GM10248 (cell line): ENCODE data around the gene CDH23.

Experiments used
- CTCF ChIA-PET: fragments of 300-600 bp; sonication (Branson Sonifier 250); formaldehyde crosslinking; extraction: SDS; loops from one replicate; lab custom pipeline; 2021; ENCODE audit warnings: antibody characterized with exemption; lab: Yijun Ruan, JAX
- POLR2A ChIA-PET: fragments of 350-650 bp; sonication (Branson Sonifier 250); formaldehyde crosslinking; extraction: SDS; loops from one replicate; lab custom pipeline; 2020; ENCODE audit warnings: antibody characterized with exemption; lab: Yijun Ruan, JAX
- DNase-seq: peaks from one replicate; pipeline ENCODE4 v3.0.0; 2012; ENCODE audit errors: extremely low spot score
- TF ChIP-seq, protein P1 (sequence below): IDR thresholded peaks from 2 replicates; pipeline ENCODE4 v1.5.1; 2012; ENCODE audit warnings: mild to moderate bottlenecking, low read depth; ENCODE audit errors: extremely low read depth, missing control alignments, control extremely low read depth

Gene CDH23

DNA sequence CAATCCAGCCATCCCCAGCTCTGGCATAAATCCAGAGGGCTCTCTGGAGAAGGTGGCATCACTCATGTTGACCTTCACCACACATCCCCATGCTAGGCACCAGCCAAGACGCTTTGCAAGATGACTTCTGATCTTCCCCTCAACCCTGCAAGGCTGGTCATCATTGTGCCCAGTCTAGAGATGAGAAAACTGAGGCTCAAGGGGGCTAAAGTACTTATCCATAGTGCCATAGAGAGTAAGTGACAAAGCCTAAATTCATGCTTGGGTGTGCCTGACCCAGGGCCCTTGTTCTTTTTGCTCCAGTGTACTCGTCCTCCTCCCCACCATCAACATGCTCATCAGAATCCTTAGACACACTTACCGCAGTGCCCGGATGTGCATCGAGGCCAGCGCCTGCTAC, 324.6 kb downstream of the CDH23 start:
- POLR2A ChIA-PET, result no interaction called here
- TF ChIP-seq, protein P1, sequence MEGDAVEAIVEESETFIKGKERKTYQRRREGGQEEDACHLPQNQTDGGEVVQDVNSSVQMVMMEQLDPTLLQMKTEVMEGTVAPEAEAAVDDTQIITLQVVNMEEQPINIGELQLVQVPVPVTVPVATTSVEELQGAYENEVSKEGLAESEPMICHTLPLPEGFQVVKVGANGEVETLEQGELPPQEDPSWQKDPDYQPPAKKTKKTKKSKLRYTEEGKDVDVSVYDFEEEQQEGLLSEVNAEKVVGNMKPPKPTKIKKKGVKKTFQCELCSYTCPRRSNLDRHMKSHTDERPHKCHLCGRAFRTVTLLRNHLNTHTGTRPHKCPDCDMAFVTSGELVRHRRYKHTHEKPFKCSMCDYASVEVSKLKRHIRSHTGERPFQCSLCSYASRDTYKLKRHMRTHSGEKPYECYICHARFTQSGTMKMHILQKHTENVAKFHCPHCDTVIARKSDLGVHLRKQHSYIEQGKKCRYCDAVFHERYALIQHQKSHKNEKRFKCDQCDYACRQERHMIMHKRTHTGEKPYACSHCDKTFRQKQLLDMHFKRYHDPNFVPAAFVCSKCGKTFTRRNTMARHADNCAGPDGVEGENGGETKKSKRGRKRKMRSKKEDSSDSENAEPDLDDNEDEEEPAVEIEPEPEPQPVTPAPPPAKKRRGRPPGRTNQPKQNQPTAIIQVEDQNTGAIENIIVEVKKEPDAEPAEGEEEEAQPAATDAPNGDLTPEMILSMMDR, result no peak
- no peak for DNase-seq
- CTCF ChIA-PET, result interaction anchor here (0.8 to 5.1 kb wide), 2 partner anchors 10 to 13 kb away, joined by 3 to 23 read pairs; no protein-coding TSS in a partner anchor

DNA sequence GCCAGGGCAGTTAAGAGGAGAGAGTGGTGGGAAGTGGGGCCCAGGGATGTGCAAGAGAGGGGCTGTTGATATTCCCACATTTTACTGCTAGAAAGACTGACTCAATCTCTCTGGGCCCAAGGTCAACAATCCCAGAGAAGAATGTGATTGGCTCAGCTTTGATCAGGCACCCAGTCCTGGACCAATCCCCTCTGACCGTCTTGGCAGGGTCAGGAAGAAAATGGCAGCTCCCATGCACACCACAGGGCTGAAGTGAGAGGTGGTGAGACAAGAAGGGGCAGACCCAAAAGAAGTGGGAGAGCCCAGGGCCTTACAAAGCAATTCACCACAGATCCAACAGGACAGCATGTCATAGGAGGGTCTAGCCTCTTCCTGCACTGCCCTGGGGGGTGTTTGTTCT, 326.1 kb downstream of the CDH23 start:
- TF ChIP-seq, protein P1, result no peak
- ChIA-PET CTCF (interaction anchor here (1.2 to 5.1 kb wide), 6 partner anchors 8 to 409 kb away, joined by 3 to 23 read pairs (median 4); no protein-coding TSS in a partner anchor), POLR2A (no interaction called here)
- DNase-seq, result no peak

DNA sequence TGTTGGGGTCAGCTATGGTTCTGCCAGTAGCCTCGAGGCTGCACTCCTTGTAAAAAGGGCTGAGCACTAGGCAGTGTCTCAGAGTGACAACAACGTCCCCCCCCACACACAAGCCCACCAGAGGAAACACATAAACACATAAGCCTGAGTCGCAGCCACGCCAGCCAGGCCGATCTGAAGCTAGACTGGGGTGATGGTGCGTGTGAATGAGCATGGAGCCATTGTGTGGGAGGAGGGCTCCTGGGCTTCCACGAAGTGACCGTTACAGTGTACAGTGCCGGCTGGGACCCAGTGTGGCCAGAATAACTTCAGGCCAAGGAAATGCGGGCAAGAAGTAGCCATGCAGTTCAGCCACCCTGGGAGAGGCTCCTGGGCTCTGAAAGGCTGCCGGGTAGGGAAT, 326.6 kb downstream of the CDH23 start:
- no peak for DNase-seq
- ChIA-PET CTCF (interaction anchor here (1.2 to 5.1 kb wide), 7 partner anchors 8 to 409 kb away, joined by 3 to 23 read pairs (median 3); no protein-coding TSS in a partner anchor), POLR2A (no interaction called here)
- TF ChIP-seq, protein P1, result no peak

DNA sequence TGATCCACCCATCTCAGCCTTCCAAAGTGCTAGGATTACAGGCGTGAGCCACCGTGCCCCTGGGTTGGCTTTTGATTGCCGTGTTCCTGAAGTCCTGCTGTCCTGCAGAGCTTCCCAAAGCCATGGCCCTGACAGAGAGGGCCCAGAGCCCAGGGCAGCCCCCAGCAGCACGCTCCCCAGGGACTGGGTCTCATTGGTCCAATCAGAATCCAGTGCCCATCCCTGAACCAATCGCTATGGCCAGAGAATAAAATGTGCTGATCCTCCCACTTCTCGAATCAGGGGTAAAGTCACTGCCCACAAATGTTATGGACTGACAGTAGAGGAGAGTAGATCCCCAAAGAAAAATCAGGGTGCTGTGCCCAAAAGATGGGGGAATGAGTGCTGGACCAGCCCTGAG, 327.8 kb downstream of the CDH23 start:
- TF ChIP-seq, protein P1, result no peak
- ChIA-PET POLR2A (no interaction called here), CTCF (interaction anchor here (1.1 to 2.6 kb wide), 5 partner anchors 11 to 88 kb away, joined by 3 to 12 read pairs (median 3); no protein-coding TSS in a partner anchor)
- no peak for DNase-seq

DNA sequence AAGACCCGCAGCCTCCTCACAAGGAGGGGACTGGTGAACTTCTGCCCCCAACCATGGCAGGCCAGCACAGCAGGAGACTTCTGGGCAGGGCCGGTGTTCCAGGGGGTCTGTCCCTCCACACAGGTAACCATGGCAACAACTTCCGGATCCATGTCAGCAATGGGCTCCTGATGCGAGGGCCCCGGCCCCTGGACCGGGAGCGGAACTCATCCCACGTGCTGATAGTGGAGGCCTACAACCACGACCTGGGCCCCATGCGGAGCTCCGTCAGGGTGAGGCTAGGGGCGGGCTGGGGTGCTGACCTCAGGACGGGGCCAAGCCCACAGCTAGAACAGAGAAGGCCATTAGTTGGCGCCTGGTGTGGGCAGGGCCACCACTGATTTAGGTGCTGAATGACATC, 328.5 kb downstream of the CDH23 start:
- TF ChIP-seq, protein P1, result no peak
- DNase-seq, result no peak
- POLR2A ChIA-PET, result no interaction called here
- CTCF ChIA-PET, result interaction anchor here (0.8 to 6.1 kb wide), 11 partner anchors 8 to 87 kb away, joined by 3 to 37 read pairs (median 3); partner anchors contain the start of gene VSIR

DNA sequence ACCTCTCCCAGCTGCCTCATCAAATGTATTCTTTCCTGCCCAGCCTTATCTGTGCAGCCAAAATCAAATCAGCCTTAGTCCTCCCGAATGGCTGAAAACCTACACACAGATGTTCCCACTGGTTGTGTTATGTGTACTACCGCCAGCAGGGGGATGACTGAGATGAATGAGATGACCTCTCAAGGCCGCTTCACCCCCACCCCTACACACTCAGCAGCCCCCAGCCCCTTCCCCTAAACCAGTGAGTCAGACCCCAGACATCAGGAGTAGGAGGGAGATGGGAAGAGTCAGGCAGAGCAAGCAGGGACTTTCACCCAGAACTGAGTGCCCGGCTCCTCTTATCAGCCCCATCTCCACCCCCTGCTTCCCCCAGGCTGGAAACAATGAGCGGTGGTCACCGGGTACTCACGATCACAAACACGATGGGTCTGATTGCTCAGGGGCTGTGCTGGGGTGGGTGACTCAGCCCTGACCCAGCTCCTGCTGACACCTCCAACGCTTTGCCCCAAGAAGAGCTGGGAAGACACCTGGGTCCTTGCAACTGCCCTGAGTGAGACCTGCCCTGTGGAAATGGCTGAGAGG, 329.4 kb downstream of the CDH23 start:
- CTCF ChIA-PET, result interaction anchor here (0.8 to 6.1 kb wide), 15 partner anchors 8 to 86 kb away, joined by 3 to 37 read pairs (median 4); partner anchors contain the start of gene VSIR
- DNase-seq, result peak; percentile 60
- POLR2A ChIA-PET, result no interaction called here
- TF ChIP-seq, protein P1, result peak; percentile 23
